Measurements from ENCODE around the gene GAA. TPM values are rescaled to one million over a fixed set of nuclear protein-coding genes. Genes with fewer than 3 reads are reported as not detected.

The GAA gene
- total and polyA plus RNA-seq, 2 of the 13 experiments (the other 11 are each of a cell fraction or from before 2014, with no cell fraction given), result 21.6 to 36.4 TPM

DNA sequence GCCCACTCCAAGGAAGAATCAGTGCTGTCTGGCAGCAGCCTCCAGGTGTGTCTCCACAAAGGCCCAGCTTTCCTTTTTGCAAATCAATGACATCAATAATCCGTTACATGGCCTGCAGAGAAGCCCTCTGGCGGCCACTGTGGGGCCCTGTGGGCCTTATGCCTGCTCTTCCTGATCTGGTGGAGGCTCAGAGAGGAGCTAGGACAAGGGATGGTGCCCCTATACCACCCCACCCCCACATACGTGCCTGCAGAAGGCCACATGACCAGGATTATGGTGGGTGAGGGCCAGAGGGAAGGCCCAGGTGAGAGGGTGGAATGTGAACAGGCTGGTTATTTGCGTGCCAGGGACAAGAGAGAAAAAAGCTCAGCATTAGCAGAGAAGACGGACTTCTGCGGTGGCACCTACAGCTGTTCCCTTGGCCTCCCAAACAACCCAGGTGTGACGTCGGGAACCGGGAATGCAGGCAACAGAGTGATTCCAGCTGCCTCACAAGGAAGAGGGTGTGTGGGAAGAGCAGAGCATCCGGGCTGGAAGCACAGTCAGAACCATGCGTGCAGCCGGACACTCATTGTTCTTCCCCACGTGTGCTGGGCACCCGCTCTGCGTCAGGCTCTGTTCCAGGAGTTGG, 23.1 kb downstream of the GAA start (continued):
- TF ChIP-seq, protein P1, sequence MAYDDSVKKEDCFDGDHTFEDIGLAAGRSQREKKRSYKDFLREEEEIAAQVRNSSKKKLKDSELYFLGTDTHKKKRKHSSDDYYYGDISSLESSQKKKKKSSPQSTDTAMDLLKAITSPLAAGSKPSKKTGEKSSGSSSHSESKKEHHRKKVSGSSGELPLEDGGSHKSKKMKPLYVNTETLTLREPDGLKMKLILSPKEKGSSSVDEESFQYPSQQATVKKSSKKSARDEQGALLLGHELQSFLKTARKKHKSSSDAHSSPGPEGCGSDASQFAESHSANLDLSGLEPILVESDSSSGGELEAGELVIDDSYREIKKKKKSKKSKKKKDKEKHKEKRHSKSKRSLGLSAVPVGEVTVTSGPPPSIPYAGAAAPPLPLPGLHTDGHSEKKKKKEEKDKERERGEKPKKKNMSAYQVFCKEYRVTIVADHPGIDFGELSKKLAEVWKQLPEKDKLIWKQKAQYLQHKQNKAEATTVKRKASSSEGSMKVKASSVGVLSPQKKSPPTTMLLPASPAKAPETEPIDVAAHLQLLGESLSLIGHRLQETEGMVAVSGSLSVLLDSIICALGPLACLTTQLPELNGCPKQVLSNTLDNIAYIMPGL (CRISPR knock-in tag; IDR thresholded peaks at IDR 0.05; ENCODE audit: borderline replicate concordance in 1 of 2, low read depth in 1 of 2), result peak; percentile 50 to 76; a peak in 2 of 4 replicates
- TF ChIP-seq GABPA (IDR thresholded peaks at IDR 0.05; ENCODE audit: low read depth, low read length) (no peak), GABPA (CRISPR knock-in tag; IDR thresholded peaks at IDR 0.05; ENCODE audit: low read depth) (no peak), JUND (CRISPR knock-in tag; IDR thresholded peaks at IDR 0.05) (no peak), SAP130 (CRISPR knock-in tag; IDR thresholded peaks at IDR 0.05; ENCODE audit: low read depth) (peak; percentile 50), SALL2 (CRISPR knock-in tag; IDR thresholded peaks at IDR 0.05) (0 out of 2 replicates have a peak, but pooled peaks have one; percentile 32), ZNF263 (CRISPR knock-in tag; IDR thresholded peaks at IDR 0.05) (peak; percentile 27; the same call in 1 of the 2 replicates), SRF (IDR thresholded peaks at IDR 0.05; ENCODE audit: low read depth, low read length) (peak; percentile 21; the same call in 1 of the 2 replicates), SOX5 (CRISPR knock-in tag; IDR thresholded peaks at IDR 0.05; ENCODE audit: borderline replicate concordance) (0 out of 2 replicates have a peak, but pooled peaks have one; percentile 16), DNMT1 (CRISPR knock-in tag; IDR thresholded peaks at IDR 0.05) (peak; percentile 69; the same call in 1 of the 2 replicates), MAFK (conservative IDR thresholded peaks at IDR 0.05 in 1 of 2, IDR thresholded peaks at IDR 0.05 in 1 of 2; ENCODE audit: low read length in 2 of 2) (no peak)
- TF ChIP-seq, protein P2, sequence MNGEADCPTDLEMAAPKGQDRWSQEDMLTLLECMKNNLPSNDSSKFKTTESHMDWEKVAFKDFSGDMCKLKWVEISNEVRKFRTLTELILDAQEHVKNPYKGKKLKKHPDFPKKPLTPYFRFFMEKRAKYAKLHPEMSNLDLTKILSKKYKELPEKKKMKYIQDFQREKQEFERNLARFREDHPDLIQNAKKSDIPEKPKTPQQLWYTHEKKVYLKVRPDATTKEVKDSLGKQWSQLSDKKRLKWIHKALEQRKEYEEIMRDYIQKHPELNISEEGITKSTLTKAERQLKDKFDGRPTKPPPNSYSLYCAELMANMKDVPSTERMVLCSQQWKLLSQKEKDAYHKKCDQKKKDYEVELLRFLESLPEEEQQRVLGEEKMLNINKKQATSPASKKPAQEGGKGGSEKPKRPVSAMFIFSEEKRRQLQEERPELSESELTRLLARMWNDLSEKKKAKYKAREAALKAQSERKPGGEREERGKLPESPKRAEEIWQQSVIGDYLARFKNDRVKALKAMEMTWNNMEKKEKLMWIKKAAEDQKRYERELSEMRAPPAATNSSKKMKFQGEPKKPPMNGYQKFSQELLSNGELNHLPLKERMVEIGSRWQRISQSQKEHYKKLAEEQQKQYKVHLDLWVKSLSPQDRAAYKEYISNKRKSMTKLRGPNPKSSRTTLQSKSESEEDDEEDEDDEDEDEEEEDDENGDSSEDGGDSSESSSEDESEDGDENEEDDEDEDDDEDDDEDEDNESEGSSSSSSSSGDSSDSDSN (CRISPR knock-in tag; IDR thresholded peaks at IDR 0.05), result no peak
- TF ChIP-seq, protein P3, sequence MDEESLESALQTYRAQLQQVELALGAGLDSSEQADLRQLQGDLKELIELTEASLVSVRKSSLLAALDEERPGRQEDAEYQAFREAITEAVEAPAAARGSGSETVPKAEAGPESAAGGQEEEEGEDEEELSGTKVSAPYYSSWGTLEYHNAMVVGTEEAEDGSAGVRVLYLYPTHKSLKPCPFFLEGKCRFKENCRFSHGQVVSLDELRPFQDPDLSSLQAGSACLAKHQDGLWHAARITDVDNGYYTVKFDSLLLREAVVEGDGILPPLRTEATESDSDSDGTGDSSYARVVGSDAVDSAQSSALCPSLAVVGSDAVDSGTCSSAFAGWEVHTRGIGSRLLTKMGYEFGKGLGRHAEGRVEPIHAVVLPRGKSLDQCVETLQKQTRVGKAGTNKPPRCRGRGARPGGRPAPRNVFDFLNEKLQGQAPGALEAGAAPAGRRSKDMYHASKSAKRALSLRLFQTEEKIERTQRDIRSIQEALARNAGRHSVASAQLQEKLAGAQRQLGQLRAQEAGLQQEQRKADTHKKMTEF (CRISPR knock-in tag; IDR thresholded peaks at IDR 0.05), result peak; percentile 52; the same call in 1 of the 2 replicates
- TF ChIP-seq, protein P4, sequence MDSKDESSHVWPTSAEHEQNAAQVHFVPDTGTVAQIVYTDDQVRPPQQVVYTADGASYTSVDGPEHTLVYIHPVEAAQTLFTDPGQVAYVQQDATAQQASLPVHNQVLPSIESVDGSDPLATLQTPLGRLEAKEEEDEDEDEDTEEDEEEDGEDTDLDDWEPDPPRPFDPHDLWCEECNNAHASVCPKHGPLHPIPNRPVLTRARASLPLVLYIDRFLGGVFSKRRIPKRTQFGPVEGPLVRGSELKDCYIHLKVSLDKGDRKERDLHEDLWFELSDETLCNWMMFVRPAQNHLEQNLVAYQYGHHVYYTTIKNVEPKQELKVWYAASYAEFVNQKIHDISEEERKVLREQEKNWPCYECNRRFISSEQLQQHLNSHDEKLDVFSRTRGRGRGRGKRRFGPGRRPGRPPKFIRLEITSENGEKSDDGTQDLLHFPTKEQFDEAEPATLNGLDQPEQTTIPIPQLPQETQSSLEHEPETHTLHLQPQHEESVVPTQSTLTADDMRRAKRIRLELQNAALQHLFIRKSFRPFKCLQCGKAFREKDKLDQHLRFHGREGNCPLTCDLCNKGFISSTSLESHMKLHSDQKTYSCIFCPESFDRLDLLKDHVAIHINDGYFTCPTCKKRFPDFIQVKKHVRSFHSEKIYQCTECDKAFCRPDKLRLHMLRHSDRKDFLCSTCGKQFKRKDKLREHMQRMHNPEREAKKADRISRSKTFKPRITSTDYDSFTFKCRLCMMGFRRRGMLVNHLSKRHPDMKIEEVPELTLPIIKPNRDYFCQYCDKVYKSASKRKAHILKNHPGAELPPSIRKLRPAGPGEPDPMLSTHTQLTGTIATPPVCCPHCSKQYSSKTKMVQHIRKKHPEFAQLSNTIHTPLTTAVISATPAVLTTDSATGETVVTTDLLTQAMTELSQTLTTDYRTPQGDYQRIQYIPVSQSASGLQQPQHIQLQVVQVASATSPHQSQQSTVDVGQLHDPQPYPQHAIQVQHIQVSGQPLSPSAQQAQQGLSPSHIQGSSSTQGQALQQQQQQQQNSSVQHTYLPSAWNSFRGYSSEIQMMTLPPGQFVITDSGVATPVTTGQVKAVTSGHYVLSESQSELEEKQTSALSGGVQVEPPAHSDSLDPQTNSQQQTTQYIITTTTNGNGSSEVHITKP (CRISPR knock-in tag; IDR thresholded peaks at IDR 0.05; ENCODE audit: low read depth), result 0 out of 2 replicates have a peak, but pooled peaks have one; percentile 38
- TF ChIP-seq, protein P5, sequence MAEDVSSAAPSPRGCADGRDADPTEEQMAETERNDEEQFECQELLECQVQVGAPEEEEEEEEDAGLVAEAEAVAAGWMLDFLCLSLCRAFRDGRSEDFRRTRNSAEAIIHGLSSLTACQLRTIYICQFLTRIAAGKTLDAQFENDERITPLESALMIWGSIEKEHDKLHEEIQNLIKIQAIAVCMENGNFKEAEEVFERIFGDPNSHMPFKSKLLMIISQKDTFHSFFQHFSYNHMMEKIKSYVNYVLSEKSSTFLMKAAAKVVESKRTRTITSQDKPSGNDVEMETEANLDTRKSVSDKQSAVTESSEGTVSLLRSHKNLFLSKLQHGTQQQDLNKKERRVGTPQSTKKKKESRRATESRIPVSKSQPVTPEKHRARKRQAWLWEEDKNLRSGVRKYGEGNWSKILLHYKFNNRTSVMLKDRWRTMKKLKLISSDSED (CRISPR knock-in tag; IDR thresholded peaks at IDR 0.05), result no peak
- TF ChIP-seq, protein P6, sequence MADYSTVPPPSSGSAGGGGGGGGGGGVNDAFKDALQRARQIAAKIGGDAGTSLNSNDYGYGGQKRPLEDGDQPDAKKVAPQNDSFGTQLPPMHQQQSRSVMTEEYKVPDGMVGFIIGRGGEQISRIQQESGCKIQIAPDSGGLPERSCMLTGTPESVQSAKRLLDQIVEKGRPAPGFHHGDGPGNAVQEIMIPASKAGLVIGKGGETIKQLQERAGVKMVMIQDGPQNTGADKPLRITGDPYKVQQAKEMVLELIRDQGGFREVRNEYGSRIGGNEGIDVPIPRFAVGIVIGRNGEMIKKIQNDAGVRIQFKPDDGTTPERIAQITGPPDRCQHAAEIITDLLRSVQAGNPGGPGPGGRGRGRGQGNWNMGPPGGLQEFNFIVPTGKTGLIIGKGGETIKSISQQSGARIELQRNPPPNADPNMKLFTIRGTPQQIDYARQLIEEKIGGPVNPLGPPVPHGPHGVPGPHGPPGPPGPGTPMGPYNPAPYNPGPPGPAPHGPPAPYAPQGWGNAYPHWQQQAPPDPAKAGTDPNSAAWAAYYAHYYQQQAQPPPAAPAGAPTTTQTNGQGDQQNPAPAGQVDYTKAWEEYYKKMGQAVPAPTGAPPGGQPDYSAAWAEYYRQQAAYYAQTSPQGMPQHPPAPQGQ (CRISPR knock-in tag; IDR thresholded peaks at IDR 0.05; ENCODE audit: borderline replicate concordance), result no peak

Data from HepG2 (cell line).